Muscle of back (tissue), 11 donors: ENCODE measurements around the gene PCOLCE2. TPM values are rescaled to one million over a fixed set of nuclear protein-coding genes. Genes with fewer than 3 reads are reported as not detected.

Experiments
- DNase-seq, 3 donors: peaks; one replicate each; pipeline versions ENCODE4 v3.0.0 to v3.0.0-alpha.2; 2013
- polyA plus RNA-seq, 10 donors: library from polyadenylated mRNA; unstranded; fragments of 120-200 nt; gene quantifications; one replicate each; pipeline ENCODE4 v1.2.1, GENCODE V29; 2013; ENCODE audit not compliant: insufficient read length in 10 of 10

The PCOLCE2 gene
- polyA plus RNA-seq, 10 donors, result 0.81 to 3.4 (median 2.2) TPM

- DNase-seq, result no peak
Measured at GRCh38 chr3:142817897-142818296, 71.0 kb downstream of the PCOLCE2 start.

DNA sequence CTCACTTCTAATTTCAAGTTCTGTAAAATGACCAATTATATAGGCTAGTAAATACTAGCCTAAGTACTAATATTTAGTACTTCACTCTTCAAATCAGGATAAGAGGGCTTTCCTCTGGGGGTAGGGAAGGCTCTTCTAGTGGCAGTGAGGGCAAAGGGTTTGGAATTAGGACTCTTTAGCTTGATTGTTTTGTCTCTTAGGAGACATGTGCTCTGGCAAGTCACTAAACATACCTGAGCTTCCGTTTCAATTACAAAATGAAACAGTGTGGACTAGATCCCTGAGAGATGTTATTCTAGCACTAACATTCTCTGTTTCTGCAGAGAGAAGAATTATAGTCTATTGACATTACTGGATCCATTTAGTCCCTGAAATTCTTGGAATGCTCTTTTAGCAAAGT lies 71.5 kb downstream of the PCOLCE2 start:
- DNase-seq, result no peak

DNA sequence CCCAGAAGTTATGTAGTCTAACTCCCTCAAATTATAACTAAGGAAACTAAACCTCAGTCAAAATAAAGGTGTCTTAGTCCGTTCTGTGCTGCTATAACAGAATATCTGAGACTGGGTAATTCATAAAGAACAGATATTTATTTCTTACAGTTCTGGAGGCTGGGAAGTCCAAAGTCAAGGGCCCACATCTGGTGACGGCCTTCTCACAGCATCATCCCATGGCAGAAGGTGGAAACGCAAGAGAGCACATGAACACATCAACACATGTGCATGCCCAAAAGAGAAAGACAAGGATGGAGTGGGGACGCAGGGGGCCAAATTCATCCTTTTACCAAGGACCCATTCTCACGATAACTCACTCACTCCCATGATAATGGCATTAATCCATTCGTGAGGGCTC lies 73.1 kb downstream of the PCOLCE2 start:
- DNase-seq, result no peak

GRCh38 chr3:142809259-142809658 lies 79.6 kb downstream of the PCOLCE2 start:
- no peak for DNase-seq

DNA sequence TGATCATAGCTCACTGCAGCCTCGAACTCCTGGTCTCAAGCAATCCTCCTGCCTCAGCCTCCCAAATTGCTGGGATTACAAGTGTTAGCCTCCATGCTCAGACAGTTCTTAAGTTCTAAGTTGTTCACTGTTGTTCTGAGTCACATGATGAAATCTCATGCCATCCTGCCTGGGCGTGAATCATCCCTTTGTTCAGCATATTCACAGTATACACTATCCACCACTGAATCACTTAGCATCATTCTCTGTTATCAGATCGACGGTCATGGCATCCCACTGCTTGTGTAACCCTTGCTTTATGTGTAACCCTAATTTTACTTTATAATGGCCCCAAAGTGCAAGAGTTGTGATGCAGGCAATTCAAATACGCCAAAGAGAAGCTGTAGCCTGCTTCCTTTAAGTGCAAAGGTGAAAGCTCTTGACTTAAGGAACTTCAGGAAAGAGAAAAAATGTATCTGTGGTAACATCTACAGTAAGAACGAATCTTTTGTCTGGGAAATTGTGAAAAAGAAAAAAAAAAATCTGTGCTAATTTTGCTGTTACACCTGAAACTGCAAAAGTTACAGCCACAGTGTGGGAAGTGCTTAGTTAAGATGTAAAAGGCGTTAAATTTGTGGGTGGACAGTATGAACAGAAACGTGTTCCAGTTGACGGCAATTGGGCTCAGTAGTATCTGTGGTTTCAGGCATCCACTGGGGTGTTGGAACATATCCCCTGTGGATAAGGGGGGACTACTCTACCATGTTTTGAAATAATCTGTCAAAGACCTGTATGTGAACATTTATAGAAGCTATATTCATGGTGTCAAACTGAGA lies 80.6 kb downstream of the PCOLCE2 start:
- DNase-seq, result peak in 1 of 3 donors; percentile 10

GRCh38 chr3:142802891-142803290 lies 86.0 kb downstream of the PCOLCE2 start:
- DNase-seq, result no peak

- no peak for DNase-seq
Measured at GRCh38 chr3:142801746-142802145, 87.1 kb downstream of the PCOLCE2 start.

DNA sequence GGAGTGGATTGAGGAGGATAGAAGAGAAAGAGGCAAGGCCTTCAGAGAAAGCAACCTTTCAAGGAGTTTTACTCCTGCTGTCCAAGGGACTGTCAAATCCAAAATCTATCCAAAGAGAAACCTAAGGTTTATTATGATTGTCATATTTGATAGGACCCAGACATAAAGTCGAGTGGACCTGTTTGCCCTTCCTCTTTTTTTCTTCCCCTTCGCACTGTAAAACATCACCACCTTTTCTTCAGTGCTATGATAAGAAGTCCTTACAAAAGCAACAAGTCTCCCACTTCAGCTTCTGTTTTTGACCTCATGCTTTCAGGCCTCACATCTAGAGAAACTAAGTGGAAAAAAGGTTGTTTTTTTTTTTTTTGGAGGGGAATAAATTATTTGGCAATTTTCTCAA lies 92.1 kb downstream of the PCOLCE2 start:
- DNase-seq, result no peak

- no peak for DNase-seq
Measured at GRCh38 chr3:142795332-142795731, 93.6 kb downstream of the PCOLCE2 start.

GRCh38 chr3:142794508-142794907 lies 94.4 kb downstream of the PCOLCE2 start:
- no peak for DNase-seq

DNA sequence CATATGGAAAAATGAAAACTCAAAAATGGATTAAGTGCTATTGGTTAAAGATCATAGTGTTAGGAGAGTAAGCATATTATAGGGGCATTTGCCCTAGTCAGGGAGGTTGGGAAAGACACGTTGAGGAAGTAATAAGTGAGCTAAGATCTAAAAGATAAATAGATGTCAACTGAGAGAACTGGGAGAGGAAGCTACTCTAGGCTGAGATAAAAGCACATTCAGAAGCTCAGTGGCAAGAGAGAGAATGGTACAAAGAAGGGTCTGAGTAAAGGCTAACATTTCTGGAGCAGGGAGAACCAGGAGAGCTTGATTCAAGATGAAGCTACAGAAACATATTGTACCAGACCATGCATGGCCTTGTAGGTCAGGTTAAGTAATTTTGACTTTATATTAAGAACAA lies 101.2 kb downstream of the PCOLCE2 start:
- no peak for DNase-seq

GRCh38 chr3:142785996-142786395 lies 102.9 kb downstream of the PCOLCE2 start:
- DNase-seq, result no peak

GRCh38 chr3:142784228-142784627 lies 104.7 kb downstream of the PCOLCE2 start:
- no peak for DNase-seq

- DNase-seq, result no peak
Measured at GRCh38 chr3:142782616-142783015, 106.3 kb downstream of the PCOLCE2 start.

- DNase-seq, result no peak
Measured at GRCh38 chr3:142779591-142779990, 109.3 kb downstream of the PCOLCE2 start.

GRCh38 chr3:142778541-142778940 lies 110.3 kb downstream of the PCOLCE2 start:
- DNase-seq, result no peak

DNA sequence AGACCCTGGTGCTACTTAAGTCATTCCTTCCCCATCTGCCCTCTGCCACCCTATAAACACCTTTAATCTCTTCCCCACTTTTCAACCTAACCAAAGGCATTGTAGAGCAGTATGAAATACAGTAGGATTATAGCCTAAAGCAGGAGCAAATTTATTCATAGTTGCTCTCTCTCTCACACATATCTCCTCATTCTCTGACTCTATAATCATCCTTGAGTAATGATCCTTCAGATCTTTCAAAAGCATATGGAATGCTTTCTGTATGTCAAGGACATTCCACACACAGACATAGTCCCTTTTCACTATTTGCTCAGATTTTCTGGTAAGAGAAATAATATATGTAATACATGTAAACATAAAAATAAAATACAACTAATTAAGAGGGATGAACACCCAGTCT lies 111.0 kb downstream of the PCOLCE2 start:
- no peak for DNase-seq

DNA sequence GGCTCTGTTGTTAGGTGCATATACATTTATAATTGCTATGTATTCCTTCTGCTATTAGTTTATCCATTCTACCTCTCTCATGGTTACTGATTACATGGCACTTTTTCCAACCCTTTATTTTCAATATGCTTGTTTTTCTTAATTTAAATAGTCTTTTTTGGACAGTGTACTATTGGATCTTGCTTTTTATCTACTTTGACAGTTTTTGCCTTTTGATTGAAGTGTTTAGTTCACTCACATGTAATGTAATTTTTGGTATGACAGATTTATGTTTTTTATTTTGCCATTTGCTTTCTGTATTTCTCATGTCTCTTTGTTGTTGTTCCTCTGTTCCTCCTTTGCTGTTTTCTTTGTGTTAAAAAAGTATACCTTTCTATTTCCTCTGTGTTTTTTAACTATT lies 120.5 kb downstream of the PCOLCE2 start:
- no peak for DNase-seq

Other genes starting within 250 kb of the PCOLCE2 start
- gene TRPC1, start 165.0 kb downstream of the PCOLCE2 start, polyA plus RNA-seq, result 10 to 100 TPM in 3 of 10 donors, 1 to 10 TPM in 7; 6.5 to 14.3 (median 8.1) TPM
- under 1 TPM in 2 of 10 donors, not detected in 8; 0.05 to 0.32 TPM for gene PAQR9, start 74.6 kb upstream of the PCOLCE2 start, polyA plus RNA-seq
- gene U2SURP, start 112.5 kb upstream of the PCOLCE2 start, polyA plus RNA-seq, result 100 to 1,000 TPM in 1 of 10 donors, 10 to 100 TPM in 9; 62.9 to 105 (median 84.7) TPM
- gene CHST2, start 230.7 kb upstream of the PCOLCE2 start, polyA plus RNA-seq, result 10 to 100 TPM in 1 of 10 donors, 1 to 10 TPM in 9; 2.8 to 15.4 (median 5.4) TPM